Endothelial cell of umbilical vein (primary cell): ENCODE measurements around the gene PROC. TPM values are rescaled to one million over a fixed set of nuclear protein-coding genes. Genes with fewer than 3 reads are reported as not detected.

Source experiments
- BruUV-seq: library from RNA; stranded (reverse); fragments of 400-500 nt; replicated peaks from 2 replicates; lab custom pipeline; 2021; lab: Mats Ljungman, UMichigan
- CTCF ChIA-PET: fragments of 300-600, 350-600 bp; sonication (Branson Sonifier 250); formaldehyde crosslinking; loops from one replicate; lab custom pipeline; 2021; ENCODE audit warnings: antibody characterized with exemption, inconsistent platforms; lab: Charles Lee
- POLR2A ChIA-PET: fragments of 300-600, 350-600 bp; sonication (Branson Sonifier 250); formaldehyde crosslinking; loops from one replicate; lab custom pipeline; 2021; ENCODE audit warnings: antibody characterized with exemption, inconsistent platforms; lab: Charles Lee
- DNase-seq: peaks from one replicate; pipeline ENCODE4 v3.0.0-alpha.2; 2011; ENCODE audit warnings: low read depth, low spot score
- FAIRE-seq: peaks from 2 replicates; lab custom pipeline; 2011; peaks lifted over from hg19 to GRCh38; lab: Jason Lieb, UNC
- H2AFZ ChIP-seq: 2 replicates; pipeline ENCODE4 v1.6.0; 2012; ENCODE audit warnings: low read depth, low read length, control low read depth, inconsistent platforms
- H3K27ac ChIP-seq: 2 replicates; pipeline ENCODE4 v1.5.1; 2011; ENCODE audit warnings: low read depth, mild to moderate bottlenecking, control low read depth, low read length, moderate library complexity; ENCODE audit not compliant: insufficient read depth
- H3K27me3 ChIP-seq, 2 experiments: 2 replicates each; pipeline versions ENCODE4 v1.6.0 to v1.6.1; 2011; ENCODE audit warnings: low read length in 2 of 2, mixed read lengths in 1 of 2; ENCODE audit not compliant: control insufficient read depth in 2 of 2, insufficient read depth in 2 of 2
- H3K36me3 ChIP-seq, 2 experiments: 2 replicates in 1 of 2; 3 replicates in 1 of 2; pipeline ENCODE4 v1.5.1; 2011; ENCODE audit warnings: low read length in 2 of 2, mild to moderate bottlenecking in 1 of 2, moderate library complexity in 1 of 2; ENCODE audit not compliant: control insufficient read depth in 2 of 2, insufficient read depth in 2 of 2; ENCODE audit errors: extremely low read depth in 1 of 2
- H3K4me1 ChIP-seq: 3 replicates; pipeline ENCODE4 v1.5.1; 2011; ENCODE audit warnings: mild to moderate bottlenecking, low read length; ENCODE audit not compliant: control insufficient read depth, insufficient read depth; ENCODE audit errors: extremely low read depth
- H3K4me2 ChIP-seq: 2 replicates; pipeline ENCODE4 v1.6.1; 2011; ENCODE audit warnings: low read length, control low read depth, mixed read lengths; ENCODE audit not compliant: insufficient read depth
- H3K4me3 ChIP-seq, 3 experiments: fragments of 200-600 bp in 1 of 3; sonication (generic), shearing (Covaris generic) in 1 of 3; replicated peaks in 1 of 3; 2 replicates each; pipeline ENCODE4 v1.5.1; 2011 to 2016; ENCODE audit warnings: control low read depth in 3 of 3, low read length in 3 of 3, mild to moderate bottlenecking in 2 of 3, inconsistent platforms in 1 of 3, low read depth in 1 of 3, moderate library complexity in 1 of 3; ENCODE audit not compliant: insufficient read depth in 1 of 3
- H3K79me2 ChIP-seq: 2 replicates; pipeline ENCODE4 v1.6.0; 2012; ENCODE audit warnings: low read length, inconsistent platforms; ENCODE audit not compliant: control insufficient read depth, insufficient read depth
- H3K9ac ChIP-seq: replicated peaks from 2 replicates; pipeline ENCODE3; 2011; ENCODE audit warnings: low read length, control low read depth; ENCODE audit not compliant: insufficient read depth; ENCODE audit errors: extremely low read depth
- H3K9me1 ChIP-seq: replicated peaks from 3 replicates; pipeline ENCODE4 v1.6.0; 2011; ENCODE audit warnings: mild to moderate bottlenecking, low read length; ENCODE audit not compliant: control insufficient read depth, insufficient read depth; ENCODE audit errors: extremely low read depth
- H3K9me3 ChIP-seq: replicated peaks from 2 replicates; pipeline ENCODE4 v1.5.1; 2012; ENCODE audit warnings: low read length, inconsistent platforms; ENCODE audit not compliant: control insufficient read depth, insufficient read depth
- H4K20me1 ChIP-seq: replicated peaks from 2 replicates; pipeline ENCODE3; 2011; ENCODE audit warnings: mild to moderate bottlenecking, low read length; ENCODE audit not compliant: control insufficient read depth, insufficient read depth; ENCODE audit errors: extremely low read depth
- EZH2 ChIP-seq: IDR thresholded peaks from 2 replicates; pipeline ENCODE4 v1.6.1; 2012; ENCODE audit warnings: borderline replicate concordance, low read depth, mild to moderate bottlenecking, moderate library complexity, low read length, inconsistent platforms; ENCODE audit not compliant: severe bottlenecking
- FOS ChIP-seq: IDR thresholded peaks from 2 replicates; pipeline ENCODE4 v1.6.1; 2011; ENCODE audit warnings: mild to moderate bottlenecking, low read length, moderate library complexity, borderline replicate concordance; ENCODE audit not compliant: insufficient read depth
- GATA2 ChIP-seq: IDR thresholded peaks from 2 replicates; pipeline ENCODE4 v1.7.0; 2011; ENCODE audit warnings: low read depth, mild to moderate bottlenecking, moderate library complexity, mixed read lengths, low read length; ENCODE audit not compliant: insufficient read length, insufficient read depth
- JUN ChIP-seq: IDR thresholded peaks from 2 replicates; pipeline ENCODE4 v1.6.1; 2011; ENCODE audit warnings: borderline replicate concordance, low read depth; ENCODE audit not compliant: insufficient read length, insufficient read depth
- MYC ChIP-seq: IDR thresholded peaks from one replicate; pipeline ENCODE4 v1.6.1; 2011; ENCODE audit warnings: mild to moderate bottlenecking, low read depth, low read length
- POLR2A ChIP-seq: IDR thresholded peaks from 2 replicates; pipeline ENCODE4 v1.6.1; 2012; ENCODE audit warnings: low read depth, mild to moderate bottlenecking, control low read depth, low read length
- POLR2AphosphoS5 ChIP-seq: IDR thresholded peaks from 2 replicates; pipeline ENCODE4 v1.6.1; 2012; ENCODE audit warnings: low read depth, mild to moderate bottlenecking, control low read depth, low read length, moderate library complexity; ENCODE audit not compliant: insufficient read depth
- dilution Hi-C: fragments of 300-500 bp; cut with MboI; formaldehyde crosslinking; loops from one replicate; pipeline ENCODE4 v1.15.0; 2019; ENCODE audit warnings: low sequenced_read_pairs; ENCODE audit not compliant: extremely low pct_ligation_motif_present
- intact Hi-C: fragments of 100-400 bp; cut with micrococcal nuclease; formaldehyde crosslinking; loops from one replicate; pipeline ENCODE4 v1.10.0; 2022
- polyA plus RNA-seq, 4 experiments: library from polyadenylated mRNA; depleted of rRNA in 3 of 4; stranded (reverse) in 3 of 4; unstranded in 1 of 4; fragments of >200 nt; gene quantifications; 2 replicates each; pipeline versions ENCODE4 v1.2.1 to v1.2.3, GENCODE V29; 2011 to 2012; ENCODE audit warnings: missing spikeins in 1 of 4
- total RNA-seq: library from RNA; stranded (reverse); gene quantifications from 2 replicates; pipeline ENCODE4 v1.2.3, GENCODE V29; 2021
- TF ChIP-seq, protein P1 (sequence below), 2 donors: IDR thresholded peaks; 1 replicate in 1 of 2; 2 replicates in 1 of 2; pipeline ENCODE4 v1.5.1; 2011; ENCODE audit warnings: low read length in 2 of 2, mild to moderate bottlenecking in 2 of 2, moderate library complexity in 2 of 2, control low read depth in 1 of 2, inconsistent platforms in 1 of 2, low read depth in 1 of 2; ENCODE audit not compliant: insufficient read depth in 1 of 2; ENCODE audit errors: extremely low read depth in 1 of 2
- TF ChIP-seq, protein P2 (sequence below): IDR thresholded peaks from 2 replicates; pipeline ENCODE4 v1.6.1; 2011; ENCODE audit not compliant: insufficient read depth, insufficient read length

PROC gene
- total and polyA plus RNA-seq, 2 donors (not counting 3 experiments of a cell fraction or from before 2014, with no cell fraction given) = not detected

DNA sequence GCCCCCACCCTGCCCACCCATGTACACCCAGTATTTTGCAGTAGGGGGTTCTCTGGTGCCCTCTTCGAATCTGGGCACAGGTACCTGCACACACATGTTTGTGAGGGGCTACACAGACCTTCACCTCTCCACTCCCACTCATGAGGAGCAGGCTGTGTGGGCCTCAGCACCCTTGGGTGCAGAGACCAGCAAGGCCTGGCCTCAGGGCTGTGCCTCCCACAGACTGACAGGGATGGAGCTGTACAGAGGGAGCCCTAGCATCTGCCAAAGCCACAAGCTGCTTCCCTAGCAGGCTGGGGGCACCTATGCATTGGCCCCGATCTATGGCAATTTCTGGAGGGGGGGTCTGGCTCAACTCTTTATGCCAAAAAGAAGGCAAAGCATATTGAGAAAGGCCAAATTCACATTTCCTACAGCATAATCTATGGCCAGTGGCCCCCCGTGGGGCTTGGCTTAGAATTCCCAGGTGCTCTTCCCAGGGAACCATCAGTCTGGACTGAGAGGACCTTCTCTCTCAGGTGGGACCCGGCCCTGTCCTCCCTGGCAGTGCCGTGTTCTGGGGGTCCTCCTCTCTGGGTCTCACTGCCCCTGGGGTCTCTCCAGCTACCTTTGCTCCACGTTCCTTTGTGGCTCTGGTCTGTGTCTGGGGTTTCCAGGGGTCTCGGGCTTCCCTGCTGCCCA, 9.3 kb downstream of the PROC start:
- intact Hi-C loops (no loop called here), dilution Hi-C loops (no loop called here)
- Histone ChIP-seq H3K27ac (no peak overlapping the region), H3K4me1 (peaks cover 4% of the 10 kb centered on the region), H3K9me1 (no peaks in the 10 kb centered on the region), H3K4me2 (no peak overlapping the region), H3K9ac (no peak overlapping the region), H2AFZ (no peak overlapping the region), H3K27me3 (peaks cover 3 to 8% of the 10 kb centered on the region in 2 experiments), H3K36me3 (no peaks in the 10 kb centered on the region), H3K9me3 (no peaks in the 10 kb centered on the region), H4K20me1 (no peaks in the 10 kb centered on the region), H3K4me3 (no peak overlapping the region), H3K79me2 (no peaks in the 10 kb centered on the region)
- FAIRE-seq (no peak), DNase-seq (no peak)
- TF ChIP-seq POLR2AphosphoS5 (no peak), FOS (no peak), POLR2A (no peak), EZH2 (no peak), JUN (no peak), GATA2 (no peak), MYC (no peak)
- TF ChIP-seq, protein P1, sequence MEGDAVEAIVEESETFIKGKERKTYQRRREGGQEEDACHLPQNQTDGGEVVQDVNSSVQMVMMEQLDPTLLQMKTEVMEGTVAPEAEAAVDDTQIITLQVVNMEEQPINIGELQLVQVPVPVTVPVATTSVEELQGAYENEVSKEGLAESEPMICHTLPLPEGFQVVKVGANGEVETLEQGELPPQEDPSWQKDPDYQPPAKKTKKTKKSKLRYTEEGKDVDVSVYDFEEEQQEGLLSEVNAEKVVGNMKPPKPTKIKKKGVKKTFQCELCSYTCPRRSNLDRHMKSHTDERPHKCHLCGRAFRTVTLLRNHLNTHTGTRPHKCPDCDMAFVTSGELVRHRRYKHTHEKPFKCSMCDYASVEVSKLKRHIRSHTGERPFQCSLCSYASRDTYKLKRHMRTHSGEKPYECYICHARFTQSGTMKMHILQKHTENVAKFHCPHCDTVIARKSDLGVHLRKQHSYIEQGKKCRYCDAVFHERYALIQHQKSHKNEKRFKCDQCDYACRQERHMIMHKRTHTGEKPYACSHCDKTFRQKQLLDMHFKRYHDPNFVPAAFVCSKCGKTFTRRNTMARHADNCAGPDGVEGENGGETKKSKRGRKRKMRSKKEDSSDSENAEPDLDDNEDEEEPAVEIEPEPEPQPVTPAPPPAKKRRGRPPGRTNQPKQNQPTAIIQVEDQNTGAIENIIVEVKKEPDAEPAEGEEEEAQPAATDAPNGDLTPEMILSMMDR (IDR thresholded peaks at IDR 0.05; ENCODE audit: extremely low read depth in 1 of 2, insufficient read depth in 1 of 2, low read depth in 1 of 2, low read length in 2 of 2) = no peak
- TF ChIP-seq, protein P2, sequence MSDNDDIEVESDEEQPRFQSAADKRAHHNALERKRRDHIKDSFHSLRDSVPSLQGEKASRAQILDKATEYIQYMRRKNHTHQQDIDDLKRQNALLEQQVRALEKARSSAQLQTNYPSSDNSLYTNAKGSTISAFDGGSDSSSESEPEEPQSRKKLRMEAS = no peak
- BruUV-seq = no TSS peak
- CTCF ChIA-PET = interaction anchor here (1.2 to 3.1 kb wide), 2 partner anchors 8 to 12 kb away, joined by 3 to 15 read pairs; no protein-coding TSS in a partner anchor
- POLR2A ChIA-PET = no interaction called here
